Fibroblast of pulmonary artery (primary cell): ENCODE results near the gene IL11RA.
A peak's percentile ranks its signal among the peaks of the same experiment; 100 is the strongest.

ENCODE experiments used
- DNase-seq: peaks from one replicate; pipeline ENCODE4 v3.0.0-alpha.2; 2010; ENCODE audit warnings: low read depth
- H3K4me3 ChIP-seq: replicated peaks from 2 replicates; pipeline ENCODE4 v1.5.1; 2011; ENCODE audit warnings: low read depth, mild to moderate bottlenecking, control low read depth, low read length, moderate library complexity
- TF ChIP-seq, protein P1 (sequence below): IDR thresholded peaks from 2 replicates; pipeline ENCODE4 v1.5.1; 2011; ENCODE audit warnings: mild to moderate bottlenecking, control low read depth, low read length, inconsistent platforms; ENCODE audit errors: missing control alignments

IL11RA gene

DNA sequence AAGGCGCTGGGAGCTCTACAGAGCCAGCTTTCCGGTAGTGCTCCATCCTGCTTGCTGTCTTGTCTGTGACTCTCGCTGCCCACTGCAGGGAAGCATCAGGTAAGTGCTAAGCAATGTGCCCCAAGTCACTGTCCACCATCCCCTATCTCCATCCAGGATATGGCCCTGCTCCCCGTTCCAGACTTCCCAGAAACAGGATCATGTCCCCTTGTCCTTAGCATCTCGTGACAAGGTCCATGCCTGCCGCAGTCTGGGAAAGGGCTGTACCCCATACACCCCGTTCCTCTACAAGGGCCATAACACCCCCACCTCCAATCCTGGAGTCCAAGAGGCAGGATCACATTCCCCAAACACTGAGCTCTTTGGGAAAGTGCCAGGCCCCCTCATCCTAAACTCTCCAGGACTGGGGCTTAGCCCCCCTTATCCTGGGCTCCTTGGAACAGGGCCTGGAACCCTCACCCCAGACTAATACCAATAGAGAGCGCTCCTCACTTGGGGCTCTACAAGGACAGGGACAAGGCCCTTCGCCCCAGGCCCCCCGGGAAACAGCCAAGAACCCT is 40.7 kb upstream of the IL11RA start:
- no peak for DNase-seq
- TF ChIP-seq, protein P1, sequence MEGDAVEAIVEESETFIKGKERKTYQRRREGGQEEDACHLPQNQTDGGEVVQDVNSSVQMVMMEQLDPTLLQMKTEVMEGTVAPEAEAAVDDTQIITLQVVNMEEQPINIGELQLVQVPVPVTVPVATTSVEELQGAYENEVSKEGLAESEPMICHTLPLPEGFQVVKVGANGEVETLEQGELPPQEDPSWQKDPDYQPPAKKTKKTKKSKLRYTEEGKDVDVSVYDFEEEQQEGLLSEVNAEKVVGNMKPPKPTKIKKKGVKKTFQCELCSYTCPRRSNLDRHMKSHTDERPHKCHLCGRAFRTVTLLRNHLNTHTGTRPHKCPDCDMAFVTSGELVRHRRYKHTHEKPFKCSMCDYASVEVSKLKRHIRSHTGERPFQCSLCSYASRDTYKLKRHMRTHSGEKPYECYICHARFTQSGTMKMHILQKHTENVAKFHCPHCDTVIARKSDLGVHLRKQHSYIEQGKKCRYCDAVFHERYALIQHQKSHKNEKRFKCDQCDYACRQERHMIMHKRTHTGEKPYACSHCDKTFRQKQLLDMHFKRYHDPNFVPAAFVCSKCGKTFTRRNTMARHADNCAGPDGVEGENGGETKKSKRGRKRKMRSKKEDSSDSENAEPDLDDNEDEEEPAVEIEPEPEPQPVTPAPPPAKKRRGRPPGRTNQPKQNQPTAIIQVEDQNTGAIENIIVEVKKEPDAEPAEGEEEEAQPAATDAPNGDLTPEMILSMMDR: no peak

DNA sequence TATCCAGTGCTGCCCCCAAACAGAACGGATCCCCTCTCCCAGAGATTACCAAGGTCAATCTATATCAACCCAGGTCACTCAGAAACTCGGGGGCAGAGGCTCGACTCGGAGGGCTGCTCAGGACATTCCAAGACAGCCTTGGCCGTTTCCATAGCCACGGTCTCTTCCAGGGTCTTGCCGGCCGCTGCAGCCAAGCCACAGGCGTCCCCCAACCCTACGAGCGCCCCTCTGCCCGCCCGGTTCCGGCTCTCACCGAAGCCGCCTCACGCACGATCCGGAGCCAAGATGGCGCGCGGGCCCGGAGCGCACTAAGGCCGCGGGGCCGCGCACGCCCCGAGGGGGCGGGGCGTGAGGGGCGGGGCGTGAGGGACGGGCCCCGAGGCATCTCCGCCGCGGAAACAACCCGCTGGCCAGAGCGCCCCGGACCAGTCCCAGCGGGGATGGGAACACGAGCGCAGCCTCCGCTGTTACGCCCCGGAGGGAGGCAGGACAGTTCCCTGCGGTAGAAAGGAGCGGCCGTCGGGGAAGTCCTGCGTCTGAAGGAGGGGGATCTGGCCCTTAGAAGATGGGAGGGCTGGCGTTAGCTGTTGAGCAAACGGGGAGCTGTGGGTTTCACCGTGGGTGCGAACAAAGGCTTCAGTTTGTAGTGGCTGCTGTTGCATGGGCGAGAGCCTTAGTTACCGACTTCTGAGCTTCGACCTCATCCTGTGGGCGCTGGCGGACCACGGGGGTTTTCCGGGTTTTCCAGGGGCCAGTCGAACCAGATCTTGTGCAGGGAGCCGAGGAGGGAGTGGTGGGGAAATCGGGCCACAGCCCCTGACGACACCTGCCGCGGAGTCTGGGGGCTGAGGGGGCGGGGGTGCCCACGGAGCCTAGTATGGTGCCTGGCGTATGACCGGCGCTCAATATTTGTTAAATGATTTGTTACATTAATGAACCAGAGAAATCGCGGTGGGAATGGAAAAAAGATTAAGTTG is 39.9 kb upstream of the IL11RA start, which contains the start of gene RPP25L:
Gene RPP25L, minus strand, starts transcription at position 287 of the 977 bp plus-strand sequence. CDS start 801 bp downstream, outside the sequence.
- peak; percentile 84 for DNase-seq
- TF ChIP-seq, protein P1: no peak
- H3K4me3 ChIP-seq: peak within 1 kb of the TSS; percentile 88

More for the DNA sequence above, 40.7 kb upstream of the IL11RA start:
- peak overlapping the region; percentile 88 for H3K4me3 ChIP-seq

DNA sequence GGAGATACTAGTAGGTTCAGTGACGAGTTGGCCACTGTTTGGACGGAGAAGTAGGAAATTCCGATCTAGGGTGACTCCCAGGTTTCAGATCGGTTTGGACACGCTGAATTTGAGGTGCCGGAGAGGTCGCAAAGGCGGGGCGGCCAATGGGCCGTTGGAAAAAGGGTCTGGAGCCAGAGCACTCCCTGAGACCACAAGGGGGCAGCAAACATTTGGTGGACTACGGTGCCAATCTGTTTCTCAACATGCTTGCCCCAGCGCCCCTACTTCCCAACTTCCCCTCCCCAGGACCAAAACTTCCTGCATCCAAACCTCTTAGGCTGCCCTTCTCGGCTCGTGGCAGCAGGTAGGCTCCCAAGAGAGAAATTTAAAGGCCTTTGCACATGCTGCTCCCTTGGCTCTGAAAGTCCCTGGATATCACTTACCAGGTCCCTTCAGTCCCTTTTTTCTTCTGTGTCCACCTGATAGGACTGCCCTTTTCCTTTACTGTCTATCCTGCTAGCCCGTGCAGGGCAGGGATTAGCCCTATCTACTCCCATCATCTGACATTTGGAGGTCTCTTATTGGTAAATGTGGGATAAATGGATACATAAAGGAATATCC is 39.1 kb upstream of the IL11RA start:
- TF ChIP-seq, protein P1: peak; percentile 87
- H3K4me3 ChIP-seq: peak overlapping the region; percentile 88
- peak; percentile 77 for DNase-seq

DNA sequence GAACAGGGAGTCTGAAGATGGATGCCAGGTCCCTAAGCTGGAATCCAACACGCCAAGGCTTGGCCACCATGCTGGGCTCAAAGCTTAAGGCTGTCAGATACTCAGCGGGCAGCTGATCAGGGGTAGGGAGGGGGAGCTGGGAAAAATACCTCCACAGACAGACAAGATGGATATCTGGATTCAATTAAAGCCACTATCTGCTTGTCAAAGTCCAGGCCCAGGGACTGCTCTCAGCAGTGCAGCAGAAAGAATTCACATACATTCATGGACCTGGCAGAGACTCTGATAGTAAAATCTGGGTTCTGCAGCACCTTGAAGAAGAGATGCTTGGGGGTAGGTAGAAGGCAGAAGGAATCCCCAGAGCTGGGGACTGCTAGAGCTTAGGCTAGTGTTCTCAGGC is 36.9 kb upstream of the IL11RA start:
- TF ChIP-seq, protein P1: no peak
- no peak for DNase-seq
- no peak overlapping the region for H3K4me3 ChIP-seq

DNA sequence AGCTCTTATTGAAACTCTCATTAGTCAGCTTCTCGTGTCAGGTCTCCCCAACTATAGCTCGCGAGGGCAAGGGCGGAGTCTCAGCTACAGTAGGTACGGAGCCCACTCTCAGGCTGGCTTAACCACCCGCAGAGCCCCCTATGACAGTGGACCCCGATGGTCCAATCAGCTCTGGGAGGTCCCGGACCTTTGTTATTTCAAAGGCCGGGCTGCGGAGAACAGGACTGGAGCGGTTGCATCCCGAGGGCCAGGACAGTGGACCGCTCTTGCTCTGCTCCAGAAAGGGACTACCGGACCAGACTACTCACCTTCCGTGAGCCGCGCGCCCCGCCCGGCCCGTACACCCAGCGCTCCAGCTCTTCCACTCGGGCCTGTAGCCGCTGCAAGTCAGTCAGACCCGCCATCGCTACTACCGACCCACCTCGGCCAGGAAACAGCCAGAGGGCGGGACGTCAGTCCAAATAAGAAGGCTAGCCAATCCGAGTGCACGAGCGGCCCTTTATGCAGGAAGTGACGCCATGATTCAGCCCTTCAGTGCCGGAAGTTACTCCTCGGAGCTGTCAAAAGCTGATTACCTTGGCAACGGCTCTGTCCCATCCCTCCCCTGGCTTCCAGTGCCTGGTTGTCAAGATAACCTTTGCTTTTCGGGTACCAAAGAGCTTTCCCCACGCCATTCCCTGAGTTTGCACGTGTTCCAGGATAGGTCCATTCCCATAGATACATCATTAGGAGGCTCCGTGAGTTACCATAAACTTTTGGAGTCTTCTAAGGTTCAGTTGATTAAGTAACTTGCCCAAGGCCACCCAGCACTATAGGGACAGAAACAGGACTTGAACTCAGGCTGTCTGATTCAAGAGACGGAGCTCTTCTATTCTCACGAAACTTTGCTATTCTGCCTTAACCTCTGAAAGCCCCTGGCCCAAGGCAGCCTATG is 31.7 kb upstream of the IL11RA start, which contains the start of gene DCTN3:
Gene DCTN3, minus strand, starts transcription at position 435 of the 934 bp plus-strand sequence. Its CDS starts 31 bp downstream, at position 404.
- TF ChIP-seq, protein P1: no peak
- H3K4me3 ChIP-seq: peak within 1 kb of the TSS; percentile 96
- DNase-seq: peak; percentile 97
